ENCODE measurements around the gene RAD51AP1. TPM values are rescaled to one million over a fixed set of nuclear protein-coding genes. Genes with fewer than 3 reads are reported as not detected.
"Not testable (repeated sequence)": the region's sequence is repeated elsewhere in the genome, so short reads cannot be mapped to it uniquely, and the experiment has no call there.

RAD51AP1 gene
- total RNA-seq, 4 donors from 2014 or later, result 0.65 to 1.7 (median 1.7) TPM; not detected in 1

GRCh38 chr12:4518106-4518728 is 20.5 kb upstream of the RAD51AP1 start:
- Histone ChIP-seq H3K36me3 (peaks cover 0 to 11% of the 10 kb centered on the region in 2 donors), H3K9me3 (no peaks in the 10 kb centered on the region), H3K4me3 (no peak overlapping the region), H3K27me3 (no peaks in the 10 kb centered on the region), H3K4me1 (no peaks in the 10 kb centered on the region), H3K27ac (no peak overlapping the region)
- ATAC-seq (no peak), DNase-seq (no peak)
- TF ChIP-seq POLR2A (IDR thresholded peaks at IDR 0.05) (no peak), CTCF (IDR thresholded peaks at IDR 0.05 in 4 of 5, conservative IDR thresholded peaks at IDR 0.05 in 1 of 5) (no peak)
- in situ Hi-C loops (cut with MboI; ENCODE audit: low sequenced_read_pairs in 4 of 4), result no loop called here
- intact Hi-C loops (cut with DNase I; ENCODE audit: low total_unique reads), result no loop called here

DNA sequence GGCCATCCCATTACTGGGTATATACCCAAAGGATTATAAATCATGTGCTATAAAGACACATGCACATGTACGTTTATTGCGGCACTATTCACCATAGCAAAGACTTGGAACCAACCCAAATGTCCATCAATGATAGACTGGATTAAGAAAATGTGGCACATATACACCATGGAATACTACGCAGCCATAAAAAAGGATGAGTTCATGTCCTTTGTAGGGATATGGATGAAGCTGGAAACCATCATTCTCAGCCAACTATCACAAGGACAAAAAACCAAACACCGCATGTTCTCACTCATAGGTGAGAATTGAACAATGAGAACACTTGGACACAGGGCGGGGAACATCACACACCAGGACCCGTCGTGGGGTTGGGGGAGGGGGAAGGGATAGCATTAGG is 15.2 kb upstream of the RAD51AP1 start:
- in situ Hi-C loops (cut with MboI; ENCODE audit: low sequenced_read_pairs in 4 of 4), result loop anchor here in 3 of 4 donors (10.0 kb wide), 3 partner anchors 89 to 219 kb away; no protein-coding TSS in a partner anchor
- H3K4me1 ChIP-seq; intact Hi-C loops (cut with DNase I; ENCODE audit: low total_unique reads); ATAC-seq; H3K9me3 ChIP-seq; H3K36me3 ChIP-seq; DNase-seq; H3K27me3 ChIP-seq; H3K4me3 ChIP-seq; H3K27ac ChIP-seq: not testable (repeated sequence)

DNA sequence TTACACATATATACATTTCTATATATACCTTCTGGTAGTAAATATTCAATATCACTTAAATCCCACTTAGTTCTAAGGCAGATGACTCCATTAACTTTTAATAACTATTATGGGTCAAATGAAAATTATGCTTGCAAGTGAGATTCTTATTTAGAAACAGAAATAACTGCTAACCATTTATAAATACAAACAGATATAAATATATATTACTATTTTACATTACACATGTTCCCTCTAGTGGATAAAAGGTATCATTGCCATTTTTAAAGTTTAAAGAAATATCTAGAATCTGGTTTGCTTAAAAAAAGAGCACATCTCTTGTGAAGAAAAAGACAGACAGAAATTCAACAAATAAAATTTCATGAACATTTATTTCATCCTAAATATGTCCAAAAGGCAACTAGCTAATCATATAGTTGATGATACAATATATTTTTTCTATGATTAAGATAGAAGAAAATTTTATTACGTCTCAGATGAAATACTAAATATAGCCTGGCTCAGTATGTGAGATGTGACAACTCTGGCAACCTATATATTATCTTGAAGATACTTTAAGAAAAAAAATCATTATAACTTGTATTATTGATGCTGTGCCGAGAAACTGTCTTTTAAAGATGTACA is 11.7 kb upstream of the RAD51AP1 start:
- Histone ChIP-seq H3K9me3 (no peaks in the 10 kb centered on the region), H3K27ac (no peak overlapping the region), H3K36me3 (peaks cover 0 to 27% of the 10 kb centered on the region in 2 donors), H3K4me3 (no peak overlapping the region), H3K27me3 (no peaks in the 10 kb centered on the region), H3K4me1 (peaks cover 0 to 8% of the 10 kb centered on the region in 2 donors)
- intact Hi-C loops (cut with DNase I; ENCODE audit: low total_unique reads), result loop anchor here (1.0 to 5.0 kb wide), 3 partner anchors 106 to 220 kb away; no protein-coding TSS in a partner anchor
- no peak for ATAC-seq
- TF ChIP-seq CTCF (IDR thresholded peaks at IDR 0.05 in 4 of 5, conservative IDR thresholded peaks at IDR 0.05 in 1 of 5), result peak in 4 of 5 experiments; percentile 41 to 65 (median 52)
- no peak for TF ChIP-seq POLR2A (IDR thresholded peaks at IDR 0.05)
- no peak for DNase-seq
- in situ Hi-C loops (cut with MboI; ENCODE audit: low sequenced_read_pairs in 4 of 4), result loop anchor here (5.0 to 25.0 kb wide), 5 partner anchors 92 to 222 kb away; partner anchors contain the start of gene TIGAR (in 2 of the 4)

GRCh38 chr12:4530160-4530559 is 8.5 kb upstream of the RAD51AP1 start:
- no peak overlapping the region for H3K4me3 ChIP-seq
- ATAC-seq, result no peak
- no peaks in the 10 kb centered on the region for H3K9me3 ChIP-seq
- TF ChIP-seq CTCF (IDR thresholded peaks at IDR 0.05 in 4 of 5, conservative IDR thresholded peaks at IDR 0.05 in 1 of 5) (no peak), POLR2A (IDR thresholded peaks at IDR 0.05) (no peak)
- DNase-seq, result no peak
- no peak overlapping the region for H3K27ac ChIP-seq
- peaks cover 0 to 2% of the 10 kb centered on the region in 2 donors for H3K4me1 ChIP-seq
- in situ Hi-C loops (cut with MboI; ENCODE audit: low sequenced_read_pairs in 4 of 4) (loop anchor here in 2 of 4 donors (25.0 kb wide), 1 partner anchor 218 kb away; the partner anchor contains the start of gene TIGAR (in 2 of the 2)), intact Hi-C loops (cut with DNase I; ENCODE audit: low total_unique reads) (no loop called here)
- H3K36me3 ChIP-seq, result peaks cover 0 to 35% of the 10 kb centered on the region in 2 donors
- H3K27me3 ChIP-seq, result no peaks in the 10 kb centered on the region

GRCh38 chr12:4530982-4531586 is 7.6 kb upstream of the RAD51AP1 start:
- in situ Hi-C loops (cut with MboI; ENCODE audit: low sequenced_read_pairs in 4 of 4) (loop anchor here in 2 of 4 donors (25.0 kb wide), 1 partner anchor 219 kb away; the partner anchor contains the start of gene TIGAR (in 2 of the 2)), intact Hi-C loops (cut with DNase I; ENCODE audit: low total_unique reads) (no loop called here)
- TF ChIP-seq POLR2A (IDR thresholded peaks at IDR 0.05) (no peak), CTCF (IDR thresholded peaks at IDR 0.05 in 4 of 5, conservative IDR thresholded peaks at IDR 0.05 in 1 of 5) (no peak)
- ATAC-seq (no peak), DNase-seq (no peak)
- Histone ChIP-seq H3K27ac (no peak overlapping the region), H3K36me3 (peaks cover 0 to 35% of the 10 kb centered on the region in 2 donors), H3K4me1 (no peaks in the 10 kb centered on the region), H3K27me3 (no peaks in the 10 kb centered on the region), H3K9me3 (no peaks in the 10 kb centered on the region), H3K4me3 (no peak overlapping the region)

Measured in gastrocnemius medialis (tissue), 4 donors.